GM23338 (cell line): Measurements from ENCODE around the gene WDR49. TPM values are rescaled to one million over a fixed set of nuclear protein-coding genes. Genes with fewer than 3 reads are reported as not detected.

ENCODE experiments used
- ATAC-seq: fragments of 200-7000 bp; cut with Tn5 transposase; 3 replicates; pipeline ENCODE4 v1.9.1; 2020
- DNase-seq: peaks from one replicate; pipeline ENCODE4 v3.0.0-alpha.2; 2015; ENCODE audit warnings: low spot score
- H2AFZ ChIP-seq: fragments of 200-600 bp; sonication (generic); 2 replicates; pipeline ENCODE4 v1.8.0; 2016; ENCODE audit warnings: antibody characterized with exemption, mild to moderate bottlenecking, moderate library complexity
- H3F3A ChIP-seq: fragments of 200-600 bp; sonication (generic); replicated peaks from 2 replicates; pipeline ENCODE4 v1.8.0; 2017; ENCODE audit warnings: antibody characterized with exemption, mixed run types, low read depth
- H3K27ac ChIP-seq: fragments of 200-600 bp; sonication (generic); 2 replicates; pipeline ENCODE4 v1.6.1; 2016; ENCODE audit warnings: low read depth
- H3K27me3 ChIP-seq: fragments of 200-600 bp; sonication (generic); 2 replicates; pipeline ENCODE4 v1.8.0; 2016; ENCODE audit warnings: mild to moderate bottlenecking, mixed run types, moderate library complexity; ENCODE audit not compliant: insufficient read depth
- H3K36me3 ChIP-seq: fragments of 200-600 bp; sonication (generic); 2 replicates; pipeline ENCODE4 v1.8.0; 2016; ENCODE audit warnings: mild to moderate bottlenecking; ENCODE audit not compliant: insufficient read depth
- H3K4me1 ChIP-seq: fragments of 200-600 bp; sonication (generic); 2 replicates; pipeline ENCODE4 v1.8.0; 2016; ENCODE audit warnings: mild to moderate bottlenecking, moderate library complexity; ENCODE audit not compliant: insufficient read depth
- H3K4me2 ChIP-seq: fragments of 200-600 bp; sonication (generic); 2 replicates; pipeline ENCODE4 v1.7.1; 2017; ENCODE audit warnings: mixed run types
- H3K4me3 ChIP-seq: fragments of 200-600 bp; sonication (generic); 2 replicates; pipeline ENCODE4 v1.6.1; 2016; ENCODE audit warnings: mixed run types
- H3K79me2 ChIP-seq: fragments of 200-600 bp; sonication (generic); replicated peaks from 2 replicates; pipeline ENCODE4 v1.8.0; 2017; ENCODE audit warnings: mild to moderate bottlenecking; ENCODE audit not compliant: insufficient read depth
- H3K9me2 ChIP-seq: fragments of 200-600 bp; sonication (generic); 2 replicates; pipeline ENCODE4 v1.8.0; 2017; ENCODE audit not compliant: insufficient read depth
- H4K20me1 ChIP-seq: fragments of 200-600 bp; sonication (generic); replicated peaks from 2 replicates; pipeline ENCODE4 v1.8.0; 2017; ENCODE audit warnings: mild to moderate bottlenecking; ENCODE audit not compliant: insufficient read depth
- H3K27ac Mint-ChIP-seq: 2 replicates; pipeline ENCODE4 v1.8.0; 2020; ENCODE audit warnings: inconsistent platforms, mild to moderate bottlenecking, moderate library complexity, mixed read lengths
- H3K27me3 Mint-ChIP-seq: 3 replicates; pipeline ENCODE4 v1.8.0; 2022; ENCODE audit warnings: low read depth, mild to moderate bottlenecking, moderate library complexity, mixed read lengths, inconsistent platforms; ENCODE audit not compliant: insufficient read depth, poor library complexity
- H3K36me3 Mint-ChIP-seq: 3 replicates; pipeline ENCODE4 v1.8.0; 2021; ENCODE audit warnings: low read depth, mild to moderate bottlenecking, inconsistent platforms, moderate library complexity, mixed read lengths
- H3K4me1 Mint-ChIP-seq: 3 replicates; pipeline ENCODE4 v1.8.0; 2020; ENCODE audit warnings: mild to moderate bottlenecking, inconsistent platforms, mixed read lengths
- H3K4me3 Mint-ChIP-seq: 3 replicates; pipeline ENCODE4 v1.8.0; 2021; ENCODE audit warnings: moderate library complexity, mild to moderate bottlenecking, inconsistent platforms, mixed read lengths
- H3K9me3 Mint-ChIP-seq: 3 replicates; pipeline ENCODE4 v1.8.0; 2020; ENCODE audit warnings: moderate library complexity, mild to moderate bottlenecking, inconsistent platforms, mixed read lengths
- ETS1 ChIP-seq: IDR thresholded peaks from 2 replicates; pipeline ENCODE4 v1.6.1; 2016; ENCODE audit warnings: antibody characterized with exemption
- EZH2 ChIP-seq: fragments of 200-600 bp; sonication (generic); IDR thresholded peaks from one replicate; pipeline ENCODE4 v1.8.0; 2017; ENCODE audit warnings: antibody characterized with exemption, mild to moderate bottlenecking, low read depth; ENCODE audit not compliant: unreplicated experiment
- EZH2phosphoT487 ChIP-seq: fragments of 200-600 bp; sonication (generic); IDR thresholded peaks from one replicate; pipeline ENCODE4 v1.8.1; 2018; ENCODE audit warnings: antibody characterized with exemption; ENCODE audit not compliant: unreplicated experiment
- JUNB ChIP-seq: IDR thresholded peaks from one replicate; pipeline ENCODE4 v1.6.1; 2016; ENCODE audit warnings: antibody characterized with exemption; ENCODE audit not compliant: unreplicated experiment
- POLR2AphosphoS5 ChIP-seq: IDR thresholded peaks from 2 replicates; pipeline ENCODE4 v1.6.1; 2016; ENCODE audit warnings: antibody characterized with exemption, low read depth
- REST ChIP-seq: IDR thresholded peaks from one replicate; pipeline ENCODE4 v1.6.1; 2018; ENCODE audit warnings: antibody characterized with exemption; ENCODE audit not compliant: unreplicated experiment
- STAT1 ChIP-seq: IDR thresholded peaks from one replicate; pipeline ENCODE4 v1.6.1; 2016; ENCODE audit warnings: antibody characterized with exemption; ENCODE audit not compliant: unreplicated experiment
- ZNF331 ChIP-seq: fragments of 250-450 bp; sonication (Bioruptor Pico); IDR thresholded peaks from 2 replicates; pipeline ENCODE4 v1.5.0; 2020; ENCODE audit warnings: low read depth, mild to moderate bottlenecking, moderate library complexity
- ZNF462 ChIP-seq: fragments of 250-450 bp; sonication (Bioruptor Pico); IDR thresholded peaks from 2 replicates; pipeline ENCODE4 v1.5.0; 2020; ENCODE audit warnings: mild to moderate bottlenecking, moderate library complexity
- polyA plus RNA-seq: library from polyadenylated mRNA; unstranded; fragments of >200 nt; fragmentation: Nextera tagmentation; extraction: Ambion mirVana; gene quantifications from 2 replicates; pipeline ENCODE4 v1.2.1, GENCODE V29; 2016
- total RNA-seq: library from RNA; depleted of rRNA; stranded (reverse); fragments of >200 nt; shearing (Covaris generic); gene quantifications from 2 replicates; pipeline ENCODE4 v1.2.3, GENCODE V29; 2014

Gene WDR49
- total and polyA plus RNA-seq, 2 experiments from 2014 or later, result 1.4 to 1.9 TPM

GRCh38 chr3:167656821-167657220 is 3.1 kb upstream of the WDR49 start:
- H3K4me1 ChIP-seq, result peaks cover 30% of the 10 kb centered on the region
- no peak overlapping the region for H2AFZ ChIP-seq
- peaks cover 9% of the 10 kb centered on the region for H3F3A ChIP-seq
- no peaks in the 10 kb centered on the region for H3K79me2 ChIP-seq
- ATAC-seq, result no peak
- Mint-ChIP-seq H3K4me3 (no peak overlapping the region), H3K27ac (no peak overlapping the region), H3K4me1 (peaks cover 32% of the 10 kb centered on the region), H3K36me3 (no peaks in the 10 kb centered on the region), H3K27me3 (peaks cover 2% of the 10 kb centered on the region), H3K9me3 (no peaks in the 10 kb centered on the region; the same call in 2 of the 3 replicates)
- no peak overlapping the region for H3K27ac ChIP-seq
- no peaks in the 10 kb centered on the region; the same call in 1 of the 2 replicates for H3K9me2 ChIP-seq
- H4K20me1 ChIP-seq, result no peaks in the 10 kb centered on the region
- no peak overlapping the region for H3K4me2 ChIP-seq
- no peak for TF ChIP-seq EZH2
- TF ChIP-seq REST, result no peak
- TF ChIP-seq EZH2phosphoT487, result no peak
- no peak for TF ChIP-seq POLR2AphosphoS5
- TF ChIP-seq STAT1, result no peak
- TF ChIP-seq ETS1, result no peak
- no peak for TF ChIP-seq ZNF331 (CRISPR knock-in tag)
- H3K4me3 ChIP-seq, result no peak overlapping the region
- H3K36me3 ChIP-seq, result no peaks in the 10 kb centered on the region
- no peaks in the 10 kb centered on the region for H3K27me3 ChIP-seq
- no peak for DNase-seq

GRCh38 chr3:167653155-167653554 is 587 bp downstream of the WDR49 start:
- Mint-ChIP-seq H3K4me3 (peak overlapping the region; percentile 60), H3K36me3 (no peaks in the 10 kb centered on the region), H3K4me1 (peaks cover 36% of the 10 kb centered on the region), H3K27me3 (peaks cover 2% of the 10 kb centered on the region), H3K9me3 (no peaks in the 10 kb centered on the region; the same call in 2 of the 3 replicates), H3K27ac (peak overlapping the region; percentile 99)
- DNase-seq, result peak; percentile 26
- H2AFZ ChIP-seq, result no peak overlapping the region
- TF ChIP-seq POLR2AphosphoS5, result no peak
- no peak for TF ChIP-seq STAT1
- peak; percentile 15; the same call in 1 of the 2 replicates for TF ChIP-seq ZNF462
- no peak for TF ChIP-seq ETS1
- no peak for TF ChIP-seq EZH2
- TF ChIP-seq JUNB, result no peak
- peaks cover 9% of the 10 kb centered on the region for H3F3A ChIP-seq
- H3K4me1 ChIP-seq, result peaks cover 35% of the 10 kb centered on the region
- no peaks in the 10 kb centered on the region; the same call in none of the 2 replicates for H3K9me2 ChIP-seq
- no peaks in the 10 kb centered on the region for H3K36me3 ChIP-seq
- peak overlapping the region; percentile 10 for H3K4me2 ChIP-seq
- no peaks in the 10 kb centered on the region for H3K79me2 ChIP-seq
- no peaks in the 10 kb centered on the region for H3K27me3 ChIP-seq
- H3K27ac ChIP-seq, result peak overlapping the region; percentile 98
- ATAC-seq, result peak; percentile 53
- no peaks in the 10 kb centered on the region for H4K20me1 ChIP-seq
- peak overlapping the region; percentile 3; the same call in 1 of the 2 replicates for H3K4me3 ChIP-seq
